IMR-90 (cell line): ENCODE results near the gene RBKS. TPM values are rescaled to one million over a fixed set of nuclear protein-coding genes. Genes with fewer than 3 reads are reported as not detected.

Experiments used
- ATAC-seq: fragments of 200-7000 bp; cut with Tn5 transposase; 2 replicates; pipeline ENCODE4 v1.9.1; 2020; ENCODE audit warnings: low read depth, mild to moderate bottlenecking, moderate library complexity
- BruUV-seq: library from RNA; stranded (reverse); fragments of 400-500 nt; replicated peaks from 2 replicates; lab custom pipeline; 2021; lab: Mats Ljungman, UMichigan
- CTCF ChIA-PET: fragments of 300-600 bp; formaldehyde crosslinking; extraction: SDS; loops from one replicate; lab custom pipeline; 2021; ENCODE audit warnings: antibody characterized with exemption; lab: Yijun Ruan, JAX
- POLR2A ChIA-PET: fragments of 300-600 bp; sonication (Branson Sonifier 250); formaldehyde crosslinking; loops from one replicate; lab custom pipeline; 2022; ENCODE audit warnings: antibody characterized with exemption; ENCODE audit not compliant: unreplicated experiment; lab: Charles Lee
- DNase-seq: peaks from one replicate; pipeline ENCODE4 v3.0.0; 2013
- H2AFZ ChIP-seq: replicated peaks from 2 replicates; pipeline ENCODE3; 2013; ENCODE audit warnings: low read length, mild to moderate bottlenecking; ENCODE audit not compliant: poor library complexity
- H2AK5ac ChIP-seq: 2 replicates; pipeline ENCODE4 v1.6.1; 2013; ENCODE audit warnings: low read depth, low read length, inconsistent platforms
- H2AK9ac ChIP-seq: replicated peaks from 2 replicates; pipeline ENCODE3; 2013; ENCODE audit warnings: mild to moderate bottlenecking, low read depth, low read length, moderate library complexity; ENCODE audit not compliant: poor library complexity
- H2BK120ac ChIP-seq: 2 replicates; pipeline ENCODE4 v1.6.1; 2013; ENCODE audit warnings: low read depth, low read length, inconsistent platforms
- H2BK15ac ChIP-seq: 3 replicates; pipeline ENCODE4 v1.6.1; 2013; ENCODE audit warnings: low read depth, low read length, inconsistent platforms
- H2BK20ac ChIP-seq: 2 replicates; pipeline ENCODE4 v1.6.1; 2013; ENCODE audit warnings: low read depth, mild to moderate bottlenecking, inconsistent platforms, low read length, moderate library complexity
- H2BK5ac ChIP-seq: 2 replicates; pipeline ENCODE4 v1.6.1; 2013; ENCODE audit warnings: mild to moderate bottlenecking, low read depth, low read length, inconsistent platforms; ENCODE audit not compliant: poor library complexity, severe bottlenecking
- H3K14ac ChIP-seq: replicated peaks from 2 replicates; pipeline ENCODE4 v1.6.1; 2013; ENCODE audit warnings: low read depth, low read length, inconsistent platforms
- H3K18ac ChIP-seq: 2 replicates; pipeline ENCODE4 v1.6.1; 2013; ENCODE audit warnings: low read depth, low read length, control low read depth
- H3K23ac ChIP-seq: 2 replicates; pipeline ENCODE4 v1.6.1; 2013; ENCODE audit warnings: low read depth, low read length, inconsistent platforms
- H3K27ac ChIP-seq: 2 replicates; pipeline ENCODE4 v1.5.1; 2013; ENCODE audit warnings: mild to moderate bottlenecking, control low read depth, low read length; ENCODE audit not compliant: insufficient read depth
- H3K27me3 ChIP-seq: 2 replicates; pipeline ENCODE4 v1.6.1; 2013; ENCODE audit warnings: low read length; ENCODE audit not compliant: control insufficient read depth, insufficient read depth
- H3K36me3 ChIP-seq: 2 replicates; pipeline ENCODE4 v1.6.1; 2013; ENCODE audit warnings: low read length, mixed read lengths; ENCODE audit not compliant: control insufficient read depth, insufficient read depth
- H3K4ac ChIP-seq: 2 replicates; pipeline ENCODE4 v1.6.1; 2013; ENCODE audit warnings: low read depth, low read length, inconsistent platforms
- H3K4me1 ChIP-seq: 2 replicates; pipeline ENCODE4 v1.6.1; 2013; ENCODE audit warnings: low read length, mixed read lengths; ENCODE audit not compliant: control insufficient read depth, insufficient read depth
- H3K4me2 ChIP-seq: 2 replicates; pipeline ENCODE4 v1.6.1; 2013; ENCODE audit warnings: low read depth, mild to moderate bottlenecking, control low read depth, low read length, moderate library complexity
- H3K4me3 ChIP-seq: 2 replicates; pipeline ENCODE4 v1.5.1; 2013; ENCODE audit warnings: low read depth, mild to moderate bottlenecking, control low read depth, low read length, moderate library complexity; ENCODE audit not compliant: insufficient read depth
- H3K56ac ChIP-seq: 2 replicates; pipeline ENCODE4 v1.6.1; 2013; ENCODE audit warnings: low read length, inconsistent platforms; ENCODE audit not compliant: insufficient read depth; ENCODE audit errors: extremely low read depth
- H3K79me1 ChIP-seq, 2 experiments: 2 replicates each; pipeline ENCODE4 v1.6.1; 2013; ENCODE audit warnings: low read length in 2 of 2, inconsistent platforms in 1 of 2, low read depth in 1 of 2
- H3K9ac ChIP-seq: 2 replicates; pipeline ENCODE4 v1.6.1; 2013; ENCODE audit warnings: low read depth, low read length, control low read depth
- H3K9me1 ChIP-seq: 2 replicates; pipeline ENCODE4 v1.6.1; 2013; ENCODE audit warnings: low read length, inconsistent platforms; ENCODE audit not compliant: insufficient read depth
- H3K9me3 ChIP-seq: 2 replicates; pipeline ENCODE4 v1.6.1; 2013; ENCODE audit warnings: low read length; ENCODE audit not compliant: control insufficient read depth, insufficient read depth
- H4K20me1 ChIP-seq: 2 replicates; pipeline ENCODE4 v1.6.1; 2013; ENCODE audit warnings: low read length, inconsistent platforms; ENCODE audit not compliant: insufficient read depth
- H4K5ac ChIP-seq: 2 replicates; pipeline ENCODE4 v1.6.1; 2013; ENCODE audit warnings: mild to moderate bottlenecking, low read depth, low read length, control low read depth
- H4K8ac ChIP-seq, 2 experiments: 2 replicates each; pipeline ENCODE4 v1.6.1; 2013; ENCODE audit warnings: low read depth in 2 of 2, low read length in 2 of 2, control low read depth in 1 of 2, inconsistent platforms in 1 of 2
- H4K91ac ChIP-seq: 2 replicates; pipeline ENCODE4 v1.6.1; 2013; ENCODE audit warnings: low read depth, low read length, inconsistent platforms; ENCODE audit not compliant: insufficient read depth
- USF2 ChIP-seq: fragments of 150-350 bp; IDR thresholded peaks from 2 replicates; pipeline ENCODE4 v1.6.1; 2017; ENCODE audit warnings: mild to moderate bottlenecking, antibody characterized with exemption, low read length, low read depth
- WGBS, 2 experiments: methylation state at CpG; one replicate each; pipeline versions ENCODE4 v1.1.5 to v1.1.7; 2013; ENCODE audit warnings: missing lambda C conversion rate in 2 of 2; ENCODE audit not compliant: insufficient read length in 1 of 2; ENCODE audit errors: extremely low coverage in 2 of 2; 5-methylcytosine and 5-hydroxymethylcytosine counted together
- dilution Hi-C: fragments of 300-500 bp; cut with HindIII; formaldehyde crosslinking; loops from one replicate; pipeline ENCODE4 v1.14.3; 2018; ENCODE audit warnings: low sequenced_read_pairs; ENCODE audit not compliant: unreplicated experiment
- in situ Hi-C: fragments of 300-500 bp; cut with MboI; formaldehyde crosslinking; loops from 3 replicates; pipeline ENCODE4 v1.14.3; 2019; ENCODE audit warnings: low sequenced_read_pairs, inconsistent platforms, mixed read lengths
- intact Hi-C: fragments of 100-400 bp; cut with micrococcal nuclease; formaldehyde crosslinking; loops from 2 replicates; pipeline ENCODE4 v1.10.0; 2022
- polyA plus RNA-seq, 3 experiments: library from polyadenylated mRNA; depleted of rRNA; stranded (reverse); fragments of >200 nt; gene quantifications; 2 replicates each; pipeline ENCODE4 v1.2.3, GENCODE V29; 2012; ENCODE audit warnings: low replicate concordance in 1 of 3
- total RNA-seq: library from RNA; depleted of rRNA; stranded (reverse); fragments of >200 nt; gene quantifications from 2 replicates; pipeline ENCODE4 v1.2.3, GENCODE V29; 2012

RBKS gene
- total and polyA plus RNA-seq, 2 of the 4 experiments (the other 2 are of a cell fraction): 1.1 to 1.4 TPM

GRCh38 chr2:27747827-27748352 lies 142.3 kb downstream of the RBKS start:
- dilution Hi-C loops: no loop called here
- Histone ChIP-seq H2BK15ac (no peak overlapping the region), H3K23ac (no peak overlapping the region)

More at GRCh38 chr2:27747827-27748352, 142.3 kb downstream of the RBKS start:
- H3K4me1 ChIP-seq: no peaks in the 10 kb centered on the region
- H3K9me1 ChIP-seq: no peaks in the 10 kb centered on the region
- H4K5ac ChIP-seq: no peak overlapping the region
- no peaks in the 10 kb centered on the region for H3K79me1 ChIP-seq
- no peak overlapping the region for H3K9ac ChIP-seq
- no peaks in the 10 kb centered on the region for H3K36me3 ChIP-seq
- BruUV-seq: no TSS peak
- H2BK120ac ChIP-seq: no peak overlapping the region
- peaks cover 12% of the 10 kb centered on the region for H3K9me3 ChIP-seq
- no peak overlapping the region for H2BK20ac ChIP-seq
- no peak overlapping the region for H3K4me3 ChIP-seq
- no peak overlapping the region for H2AK5ac ChIP-seq
- ChIA-PET CTCF (no interaction called here), POLR2A (no interaction called here)
- no peak overlapping the region for H2AK9ac ChIP-seq
- H4K91ac ChIP-seq: no peak overlapping the region
- WGBS, 2 experiments: no CpG with 5 or more reads among the region's 6 CpGs
- no peak for TF ChIP-seq USF2
- no peak overlapping the region for H3K4me2 ChIP-seq
- no peak overlapping the region for H3K14ac ChIP-seq
- in situ Hi-C loops (no loop called here), intact Hi-C loops (no loop called here)
- no peaks in the 10 kb centered on the region for H3K27me3 ChIP-seq
- no peak overlapping the region for H2BK5ac ChIP-seq
- no peak overlapping the region for H2AFZ ChIP-seq
- H3K18ac ChIP-seq: no peak overlapping the region
- H4K20me1 ChIP-seq: no peaks in the 10 kb centered on the region
- H3K56ac ChIP-seq: no peak overlapping the region
- H4K8ac ChIP-seq: no peak overlapping the region
- H3K27ac ChIP-seq: no peak overlapping the region
- no peak overlapping the region for H3K4ac ChIP-seq
- ATAC-seq (no peak), DNase-seq (no peak)
